Measurements from ENCODE around the gene OR4B1.

- TF ChIP-seq CTCF (IDR thresholded peaks at IDR 0.05) (no peak), EZH2phosphoT487 (IDR thresholded peaks at IDR 0.05) (no peak), EZH2 (IDR thresholded peaks at IDR 0.05) (no peak)
Observed at GRCh38 chr11:48263423-48263911, 46.9 kb downstream of the OR4B1 start, which contains the start of gene OR4X1.
